SK-N-SH (cell line): Measurements from ENCODE around the gene HSPE1.

Experiments
- CTCF ChIP-seq: fragments of 200-600 bp; sonication (generic); IDR thresholded peaks from 2 replicates; pipeline ENCODE4 v1.6.1; 2017; ENCODE audit warnings: antibody characterized with exemption, mild to moderate bottlenecking, moderate library complexity
- MAX ChIP-seq: IDR thresholded peaks from 2 replicates; pipeline ENCODE4 v1.4.0; 2012; ENCODE audit warnings: low read depth
- MXI1 ChIP-seq: IDR thresholded peaks from 2 replicates; pipeline ENCODE4 v1.6.1; 2012; ENCODE audit warnings: mild to moderate bottlenecking, low read depth, low read length, improper control_type of control experiment
- RCOR1 ChIP-seq: fragments of 150-350 bp; IDR thresholded peaks from 2 replicates; pipeline ENCODE4 v1.6.1; 2017; ENCODE audit warnings: antibody characterized with exemption, low read length
- SIN3A ChIP-seq: IDR thresholded peaks from 2 replicates; pipeline ENCODE4 v1.6.1; 2012; ENCODE audit warnings: low read depth, mild to moderate bottlenecking, low read length, moderate library complexity, borderline replicate concordance

GRCh38 chr2:197454923-197455322, 45.3 kb upstream of the HSPE1 start:
- TF ChIP-seq MXI1 = no peak
- no peak for TF ChIP-seq SIN3A
- TF ChIP-seq CTCF = no peak
- TF ChIP-seq RCOR1 = no peak
- no peak for TF ChIP-seq MAX
